AG10803 (cell line): ENCODE results near the gene PSAT1.

Experiments used
- DNase-seq: peaks from one replicate; pipeline ENCODE4 v3.0.0; 2010; ENCODE audit warnings: low read depth
- H3K4me3 ChIP-seq: 2 replicates; pipeline ENCODE4 v1.5.1; 2011; ENCODE audit warnings: mild to moderate bottlenecking, low read length, control low read depth
- CTCF ChIP-seq: conservative IDR thresholded peaks from 2 replicates; pipeline ENCODE4 v1.5.1; 2011; ENCODE audit warnings: mild to moderate bottlenecking, low read length, control low read depth, inconsistent platforms

The PSAT1 gene

GRCh38 chr9:78324682-78325081, 27.8 kb downstream of the PSAT1 start:
- no peak for TF ChIP-seq CTCF
- no peak for DNase-seq
- H3K4me3 ChIP-seq, result no peak overlapping the region

GRCh38 chr9:78325343-78325742, 28.4 kb downstream of the PSAT1 start:
- TF ChIP-seq CTCF, result no peak
- peak; percentile 88 for DNase-seq
- H3K4me3 ChIP-seq, result no peak overlapping the region

GRCh38 chr9:78325846-78326360, 29.0 kb downstream of the PSAT1 start:
- no peak for DNase-seq
- no peak for TF ChIP-seq CTCF
- no peak overlapping the region for H3K4me3 ChIP-seq

- no peak for DNase-seq
- H3K4me3 ChIP-seq, result no peak overlapping the region
These were observed 29.6 kb downstream of the PSAT1 start for GRCh38 chr9:78326564-78326963.

GRCh38 chr9:78332381-78332780, 35.5 kb downstream of the PSAT1 start:
- DNase-seq, result no peak
- no peak for TF ChIP-seq CTCF
- no peak overlapping the region for H3K4me3 ChIP-seq

More at GRCh38 chr9:78326564-78326963, 29.6 kb downstream of the PSAT1 start:
- no peak for TF ChIP-seq CTCF

- DNase-seq, result no peak
- no peak for TF ChIP-seq CTCF
- H3K4me3 ChIP-seq, result no peak overlapping the region
These were observed 51.9 kb downstream of the PSAT1 start for GRCh38 chr9:78348848-78349247.

- DNase-seq, result no peak
- no peak overlapping the region for H3K4me3 ChIP-seq
- no peak for TF ChIP-seq CTCF
These were observed 54.9 kb downstream of the PSAT1 start for GRCh38 chr9:78351816-78352215.
